K562 (cell line): ENCODE data around the gene C6orf15. TPM values are rescaled to one million over a fixed set of nuclear protein-coding genes. Genes with fewer than 3 reads are reported as not detected.

Experiments used
- ATAC-seq: fragments of 200-7000 bp; cut with Tn5 transposase; 3 replicates; pipeline ENCODE4 v1.9.1; 2020; ENCODE audit warnings: moderate library complexity
- BruUV-seq: library from RNA; stranded (reverse); fragments of 400-500 nt; replicated peaks from 2 replicates; lab custom pipeline; 2021; lab: Mats Ljungman, UMichigan
- CTCF ChIA-PET: fragments of 300-600 bp; formaldehyde crosslinking; extraction: SDS; loops from one replicate; lab custom pipeline; 2021; ENCODE audit warnings: low intra/inter-chr PET ratio; lab: Yijun Ruan, JAX
- POLR2A ChIA-PET: fragments of 300-600, 350-650 bp; sonication (Branson Sonifier 250); formaldehyde crosslinking; extraction: SDS; loops from one replicate; lab custom pipeline; 2021; ENCODE audit warnings: antibody characterized with exemption, inconsistent platforms; lab: Yijun Ruan, JAX
- DNase-seq, 4 experiments: peaks; one replicate each; pipeline versions ENCODE4 v3.0.0 to v3.0.0-alpha.2; 2011 to 2018; ENCODE audit warnings: low spot score in 3 of 4, mixed read lengths in 3 of 4; ENCODE audit errors: extremely low read depth in 1 of 4
- FAIRE-seq: peaks from 2 replicates; lab custom pipeline; 2011; peaks lifted over from hg19 to GRCh38; lab: Jason Lieb, UNC
- H2AFZ ChIP-seq: 2 replicates; pipeline ENCODE4 v1.6.0; 2011; ENCODE audit warnings: low read depth, low read length, control low read depth, inconsistent platforms
- H3K27ac ChIP-seq: fragments of 200-600 bp; 3 replicates; pipeline ENCODE4 v1.8.0; 2011; ENCODE audit warnings: low read depth, mild to moderate bottlenecking, control low read depth, inconsistent platforms, low read length, moderate library complexity, mixed read lengths; ENCODE audit errors: extremely low read depth
- H3K27me3 ChIP-seq, 2 experiments: fragments of 300-600 bp in 1 of 2; 2 replicates in 1 of 2; 3 replicates in 1 of 2; pipeline versions ENCODE4 v1.6.0 to v1.8.0; 2011; ENCODE audit warnings: inconsistent platforms in 2 of 2, low read length in 2 of 2, mild to moderate bottlenecking in 1 of 2, mixed read lengths in 1 of 2, moderate library complexity in 1 of 2; ENCODE audit not compliant: control insufficient read depth in 2 of 2, insufficient read depth in 2 of 2
- H3K36me3 ChIP-seq: fragments of 300-600 bp; 3 replicates; pipeline ENCODE4 v1.8.0; 2011; ENCODE audit warnings: mild to moderate bottlenecking, low read length, inconsistent platforms; ENCODE audit not compliant: control insufficient read depth, insufficient read depth
- H3K4me1 ChIP-seq, 2 experiments: fragments of 200-600 bp in 1 of 2; replicated peaks in 1 of 2; 2 replicates in 1 of 2; 3 replicates in 1 of 2; pipeline versions ENCODE4 v1.5.1 to v1.8.0; 2011; ENCODE audit warnings: inconsistent platforms in 2 of 2, low read length in 2 of 2, mild to moderate bottlenecking in 1 of 2, mixed read lengths in 1 of 2, moderate library complexity in 1 of 2; ENCODE audit not compliant: control insufficient read depth in 2 of 2, insufficient read depth in 2 of 2
- H3K4me2 ChIP-seq: 2 replicates; pipeline ENCODE4 v1.6.1; 2011; ENCODE audit warnings: low read length, control low read depth, inconsistent platforms, mixed read lengths; ENCODE audit not compliant: insufficient read depth
- H3K4me3 ChIP-seq: fragments of 200-600 bp; sonication (generic), shearing (Covaris generic); 2 replicates; pipeline ENCODE4 v1.5.1; 2016; ENCODE audit warnings: control low read depth, inconsistent platforms
- H3K79me2 ChIP-seq: fragments of 200-600 bp; 3 replicates; pipeline ENCODE4 v1.8.0; 2011; ENCODE audit warnings: low read length, inconsistent platforms; ENCODE audit not compliant: control insufficient read depth, insufficient read depth
- H3K9ac ChIP-seq, 2 experiments: 2 replicates each; pipeline versions ENCODE4 v1.6.0 to v1.6.1; 2011; ENCODE audit warnings: low read depth in 2 of 2, low read length in 2 of 2, control low read depth in 1 of 2, inconsistent platforms in 1 of 2, mild to moderate bottlenecking in 1 of 2, mixed read lengths in 1 of 2; ENCODE audit not compliant: insufficient read depth in 1 of 2
- H3K9me1 ChIP-seq: one replicate; pipeline ENCODE4 v1.6.0; 2011; ENCODE audit warnings: inconsistent platforms, mild to moderate bottlenecking, low read length, moderate library complexity; ENCODE audit not compliant: control insufficient read depth, insufficient read depth
- H3K9me3 ChIP-seq: replicated peaks from 2 replicates; pipeline ENCODE4 v1.5.1; 2011; ENCODE audit warnings: low read depth, low read length, inconsistent platforms; ENCODE audit not compliant: control insufficient read depth, insufficient read depth
- H4K20me1 ChIP-seq: replicated peaks from 2 replicates; pipeline ENCODE4 v1.6.1; 2011; ENCODE audit warnings: low read length, inconsistent platforms, mixed read lengths; ENCODE audit not compliant: control insufficient read depth, insufficient read depth
- BRD4 ChIP-seq: fragments of 200-600 bp; sonication (generic); IDR thresholded peaks from 2 replicates; pipeline ENCODE4 v1.6.1; 2017; ENCODE audit warnings: inconsistent platforms
- E2F1 ChIP-seq: sonication (generic); formaldehyde crosslinking; IDR thresholded peaks from 2 replicates; pipeline ENCODE4 v1.8.1; 2023; ENCODE audit warnings: mild to moderate bottlenecking, missing genetic modification reagents, moderate library complexity
- ELF2 ChIP-seq: fragments of 250-450 bp; sonication (Bioruptor Pico); IDR thresholded peaks from 2 replicates; pipeline ENCODE4 v1.5.0; 2021; ENCODE audit warnings: mild to moderate bottlenecking
- ETS2 ChIP-seq: IDR thresholded peaks from 2 replicates; pipeline ENCODE4 v1.6.1; 2016; ENCODE audit warnings: borderline replicate concordance, missing genetic modification characterization, mild to moderate bottlenecking, moderate library complexity, missing compliant biosample characterization; ENCODE audit not compliant: poor library complexity, severe bottlenecking
- HMGN3 ChIP-seq: IDR thresholded peaks from 2 replicates; pipeline ENCODE4 v1.6.1; 2011; ENCODE audit warnings: borderline replicate concordance, low read depth, mild to moderate bottlenecking, mixed read lengths, low read length; ENCODE audit not compliant: insufficient read length; ENCODE audit errors: extremely low read depth
- HOMEZ ChIP-seq: fragments of 250-450 bp; sonication (Bioruptor Pico); IDR thresholded peaks from 2 replicates; pipeline ENCODE4 v1.4.0; 2020; ENCODE audit warnings: mild to moderate bottlenecking, moderate library complexity
- HOXB6 ChIP-seq: fragments of 250-450 bp; sonication (Bioruptor Pico); IDR thresholded peaks from 2 replicates; pipeline ENCODE4 v1.5.1; 2022; ENCODE audit warnings: mild to moderate bottlenecking, borderline replicate concordance
- KLF1 ChIP-seq: fragments of 450-650 bp; IDR thresholded peaks from 2 replicates; pipeline ENCODE4 v1.6.1; 2016; ENCODE audit warnings: missing genetic modification characterization, missing compliant biosample characterization
- RBM39 ChIP-seq: fragments of 200-400 bp; formaldehyde crosslinking; optimal IDR thresholded peaks from 2 replicates; pipeline ENCODE3; 2018; ENCODE audit warnings: low read depth, low read length
- RNF2 ChIP-seq: sonication (generic); IDR thresholded peaks from 2 replicates; pipeline ENCODE4 v1.6.1; 2016
- RUNX1 ChIP-seq: sonication (generic); IDR thresholded peaks from 2 replicates; pipeline ENCODE4 v1.6.1; 2016; ENCODE audit warnings: antibody characterized with exemption, low read depth
- SIN3B ChIP-seq: fragments of 450-650 bp; IDR thresholded peaks from 2 replicates; pipeline ENCODE4 v1.6.1; 2017; ENCODE audit warnings: low read depth, mild to moderate bottlenecking, moderate library complexity
- TAF15 ChIP-seq: fragments of 200-400 bp; formaldehyde crosslinking; IDR thresholded peaks from 2 replicates; pipeline ENCODE4 v1.6.1; 2017; ENCODE audit warnings: mild to moderate bottlenecking, low read depth, low read length, moderate library complexity
- ZBTB9 ChIP-seq: fragments of 450-650 bp; formaldehyde crosslinking; IDR thresholded peaks from 2 replicates; pipeline ENCODE4 v1.4.0; 2020; ENCODE audit warnings: mild to moderate bottlenecking, moderate library complexity
- ZNF311 ChIP-seq: fragments of 250-450 bp; sonication (Bioruptor Pico); IDR thresholded peaks from 2 replicates; pipeline ENCODE4 v1.4.0; 2020; ENCODE audit warnings: mild to moderate bottlenecking, moderate library complexity
- ZNF445 ChIP-seq: fragments of 250-450 bp; sonication (Bioruptor Pico); IDR thresholded peaks from 2 replicates; pipeline ENCODE4 v1.4.0; 2020; ENCODE audit warnings: low read depth, mild to moderate bottlenecking, moderate library complexity
- ZNF695 ChIP-seq: fragments of 450-650 bp; formaldehyde crosslinking; IDR thresholded peaks from 2 replicates; pipeline ENCODE4 v1.4.0; 2020; ENCODE audit warnings: mild to moderate bottlenecking, moderate library complexity
- WGBS: fragments of 100-300 bp; shearing (Covaris generic); methylation state at CpG from one replicate; pipeline ENCODE4 v1.1.6; 2016; ENCODE audit warnings: low coverage, mixed read lengths; ENCODE audit not compliant: insufficient coverage; ENCODE audit errors: missing lambda C conversion rate; 5-methylcytosine and 5-hydroxymethylcytosine counted together
- in situ Hi-C: fragments of 300-500 bp; cut with MboI; formaldehyde crosslinking; loops from 4 replicates; pipeline ENCODE4 v1.15.0; 2018; ENCODE audit warnings: inconsistent platforms, mixed read lengths
- intact Hi-C: fragments of 100-400 bp; cut with micrococcal nuclease; formaldehyde crosslinking; loops from 2 replicates; pipeline ENCODE4 v1.14.2; 2022
- polyA plus RNA-seq, 8 experiments: library from polyadenylated mRNA; depleted of rRNA in 4 of 8; stranded (reverse) in 5 of 8; unstranded in 3 of 8; fragments of >200 nt; fragmentation: Nextera tagmentation in 2 of 8; fragmentation: Illumina TruSeq in 1 of 8; extraction: Ambion mirVana in 2 of 8; extraction: Trizol in 1 of 8; gene quantifications; 2 replicates each; pipeline versions ENCODE4 v1.2.1 to v1.2.3, GENCODE V29; 2011 to 2014; ENCODE audit warnings: inconsistent platforms in 1 of 8, missing spikeins in 1 of 8
- total RNA-seq, 7 experiments: library from RNA; depleted of rRNA in 6 of 7; stranded (reverse); fragments of >200 nt in 6 of 7; fragmentation: Illumina TruSeq in 2 of 7; extraction: Trizol in 2 of 7; gene quantifications; 2 replicates each; pipeline versions ENCODE4 v1.2.1 to v1.2.3, GENCODE V29; 2011 to 2021; ENCODE audit warnings: low replicate concordance in 1 of 7
- TF ChIP-seq, protein P1 (sequence below): sonication (generic); formaldehyde crosslinking; IDR thresholded peaks from 2 replicates; pipeline ENCODE4 v1.8.1; 2023; ENCODE audit warnings: mild to moderate bottlenecking, missing genetic modification reagents

C6orf15 gene
- total and polyA plus RNA-seq, 9 of the 15 experiments (the other 6 are each of a cell fraction or from before 2014, with no cell fraction given) = not detected

DNA sequence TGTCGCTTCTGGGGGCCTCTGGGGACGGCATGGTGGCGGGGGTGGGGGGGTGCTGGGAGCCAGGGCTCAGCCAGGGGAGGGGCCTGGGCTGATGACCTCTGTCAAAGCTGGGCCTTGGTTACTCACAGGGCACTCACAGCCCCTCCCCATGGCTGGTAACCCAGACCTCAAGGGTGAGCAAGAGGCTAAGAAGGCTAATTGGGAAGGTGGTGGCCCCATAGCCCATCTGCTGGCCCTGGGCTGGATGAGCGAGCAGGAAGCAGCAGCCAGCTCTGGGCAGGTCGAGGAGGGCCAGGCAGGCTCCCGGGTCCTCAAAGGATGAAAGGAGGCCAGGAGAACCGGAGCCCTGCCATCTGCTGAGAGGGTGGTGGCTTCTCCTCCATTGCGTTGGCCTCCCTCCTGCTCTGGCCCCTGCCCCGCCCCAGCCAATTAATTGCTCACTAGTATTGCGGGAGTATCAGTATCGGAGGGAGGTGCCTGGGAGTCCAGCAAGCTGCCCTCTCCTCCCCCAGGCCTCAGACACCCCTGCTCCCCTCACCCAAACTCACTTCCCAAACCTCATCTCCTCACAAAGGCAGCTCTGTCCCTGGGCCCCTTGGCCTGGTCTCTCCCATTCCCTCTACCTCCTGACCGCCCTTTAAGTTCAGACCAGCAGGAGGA, 8.9 kb upstream of the C6orf15 start:
- DNase-seq = no peak
- H3K9me1 ChIP-seq = no peaks in the 10 kb centered on the region
- no peak for FAIRE-seq
- no TSS peak for BruUV-seq
- peaks cover 0 to 17% of the 10 kb centered on the region in 2 experiments; a peak in 2 of 5 replicates for H3K4me1 ChIP-seq
- peak overlapping the region in 1 of 2 experiments; percentile 6; a peak in 1 of 4 replicates for H3K9ac ChIP-seq
- H3K4me2 ChIP-seq = no peak overlapping the region
- H4K20me1 ChIP-seq = peaks cover 4% of the 10 kb centered on the region; the same call in 1 of the 2 replicates
- H3K9me3 ChIP-seq = no peaks in the 10 kb centered on the region
- no peaks in the 10 kb centered on the region for H3K79me2 ChIP-seq
- under 1% methylated on average over 9 of the region's 12 CpGs for WGBS
- in situ Hi-C loops (no loop called here), intact Hi-C loops (no loop called here)
- ChIA-PET CTCF (no interaction called here), POLR2A (no interaction called here)
- H3K36me3 ChIP-seq = no peaks in the 10 kb centered on the region
- ATAC-seq = no peak
- H3K27ac ChIP-seq = no peak overlapping the region
- no peak overlapping the region for H3K4me3 ChIP-seq
- no peak overlapping the region for H2AFZ ChIP-seq
- peaks cover 47 to 88% of the 10 kb centered on the region in 2 experiments for H3K27me3 ChIP-seq
- TF ChIP-seq ZNF695 (CRISPR knock-in tag) (no peak), HOMEZ (no peak), ELF2 (no peak), ETS2 (tag) (no peak), ZNF311 (CRISPR knock-in tag) (no peak), E2F1 (CRISPR knock-in tag) (no peak), ZNF445 (no peak), HOXB6 (CRISPR knock-in tag) (no peak), RNF2 (no peak), HMGN3 (no peak), TAF15 (no peak), ZBTB9 (no peak), KLF1 (tag) (no peak), BRD4 (no peak), SIN3B (no peak), RUNX1 (no peak), RBM39 (no peak)
- TF ChIP-seq, protein P1, sequence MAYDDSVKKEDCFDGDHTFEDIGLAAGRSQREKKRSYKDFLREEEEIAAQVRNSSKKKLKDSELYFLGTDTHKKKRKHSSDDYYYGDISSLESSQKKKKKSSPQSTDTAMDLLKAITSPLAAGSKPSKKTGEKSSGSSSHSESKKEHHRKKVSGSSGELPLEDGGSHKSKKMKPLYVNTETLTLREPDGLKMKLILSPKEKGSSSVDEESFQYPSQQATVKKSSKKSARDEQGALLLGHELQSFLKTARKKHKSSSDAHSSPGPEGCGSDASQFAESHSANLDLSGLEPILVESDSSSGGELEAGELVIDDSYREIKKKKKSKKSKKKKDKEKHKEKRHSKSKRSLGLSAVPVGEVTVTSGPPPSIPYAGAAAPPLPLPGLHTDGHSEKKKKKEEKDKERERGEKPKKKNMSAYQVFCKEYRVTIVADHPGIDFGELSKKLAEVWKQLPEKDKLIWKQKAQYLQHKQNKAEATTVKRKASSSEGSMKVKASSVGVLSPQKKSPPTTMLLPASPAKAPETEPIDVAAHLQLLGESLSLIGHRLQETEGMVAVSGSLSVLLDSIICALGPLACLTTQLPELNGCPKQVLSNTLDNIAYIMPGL (CRISPR knock-in tag) = no peak
